BJ (cell line): Measurements from ENCODE around the gene KANK3. TPM values are rescaled to one million over a fixed set of nuclear protein-coding genes. Genes with fewer than 3 reads are reported as not detected.

Experiments used
- CTCF ChIA-PET: fragments of 350-600 bp; formaldehyde crosslinking; extraction: SDS; loops from one replicate; lab custom pipeline; 2021; ENCODE audit warnings: antibody characterized with exemption, inconsistent platforms; lab: Yijun Ruan, JAX
- POLR2A ChIA-PET: fragments of 300-600 bp; sonication (Branson Sonifier 250); formaldehyde crosslinking; extraction: SDS; loops from one replicate; lab custom pipeline; 2021; ENCODE audit warnings: antibody characterized with exemption; lab: Charles Lee
- DNase-seq: peaks from one replicate; pipeline ENCODE4 v3.0.0-alpha.2; 2011; ENCODE audit warnings: low read depth
- H3K27me3 ChIP-seq: 2 replicates; pipeline ENCODE4 v1.6.0; 2011; ENCODE audit warnings: low read length; ENCODE audit not compliant: control insufficient read depth, insufficient read depth
- H3K36me3 ChIP-seq: 2 replicates; pipeline ENCODE4 v1.5.1; 2011; ENCODE audit warnings: low read length; ENCODE audit not compliant: control insufficient read depth, insufficient read depth
- H3K4me3 ChIP-seq: 2 replicates; pipeline ENCODE4 v1.5.1; 2011; ENCODE audit warnings: low read depth, mild to moderate bottlenecking, control low read depth, low read length
- CTCF ChIP-seq: IDR thresholded peaks from 2 replicates; pipeline ENCODE4 v1.5.1; 2011; ENCODE audit warnings: low read depth, mild to moderate bottlenecking, control low read depth, inconsistent platforms, low read length, moderate library complexity; ENCODE audit not compliant: insufficient read depth
- polyA plus RNA-seq: library from polyadenylated mRNA; depleted of rRNA; stranded (reverse); fragments of >200 nt; gene quantifications from 2 replicates; pipeline ENCODE4 v1.2.3, GENCODE V29; 2011

The KANK3 gene
- polyA plus RNA-seq, 1 experiment = 0.02 TPM

GRCh38 chr19:8337728-8338127, 5.3 kb downstream of the KANK3 start:
- Histone ChIP-seq H3K4me3 (no peak overlapping the region), H3K27me3 (peaks cover 42% of the 10 kb centered on the region), H3K36me3 (no peaks in the 10 kb centered on the region)
- CTCF ChIA-PET = no interaction called here
- no peak for TF ChIP-seq CTCF
- no peak for DNase-seq
- POLR2A ChIA-PET = no interaction called here

- Histone ChIP-seq H3K27me3 (peaks cover 33% of the 10 kb centered on the region), H3K4me3 (no peak overlapping the region), H3K36me3 (no peaks in the 10 kb centered on the region)
- ChIA-PET CTCF (interaction anchor here (0.8 to 2.3 kb wide), 3 partner anchors 11 to 112 kb away, joined by 3 to 8 read pairs (median 3); no protein-coding TSS in a partner anchor), POLR2A (no interaction called here)
- no peak for DNase-seq
- TF ChIP-seq CTCF = no peak
Measured at GRCh38 chr19:8336660-8337059, 6.4 kb downstream of the KANK3 start.

- TF ChIP-seq CTCF = no peak
- no peak overlapping the region for H3K4me3 ChIP-seq
- ChIA-PET POLR2A (no interaction called here), CTCF (interaction anchor here (0.8 to 2.3 kb wide), 3 partner anchors 12 to 113 kb away, joined by 3 to 8 read pairs (median 3); no protein-coding TSS in a partner anchor)
- no peak for DNase-seq
- H3K27me3 ChIP-seq = peaks cover 34% of the 10 kb centered on the region
- no peaks in the 10 kb centered on the region for H3K36me3 ChIP-seq
Measured at GRCh38 chr19:8336072-8336569, 6.9 kb downstream of the KANK3 start.

- DNase-seq = no peak
- Histone ChIP-seq H3K36me3 (no peaks in the 10 kb centered on the region), H3K4me3 (no peak overlapping the region), H3K27me3 (peaks cover 32% of the 10 kb centered on the region)
- ChIA-PET POLR2A (no interaction called here), CTCF (interaction anchor here (0.8 to 2.3 kb wide), 5 partner anchors 12 to 34 kb away, joined by 3 to 8 read pairs (median 3); partner anchors contain the start of genes NDUFA7 and RPS28)
- TF ChIP-seq CTCF = no peak
Measured at GRCh38 chr19:8335343-8336071, 7.6 kb downstream of the KANK3 start.

GRCh38 chr19:8334458-8335342, 8.4 kb downstream of the KANK3 start:
- peaks cover 29% of the 10 kb centered on the region for H3K27me3 ChIP-seq
- no peak for TF ChIP-seq CTCF
- ChIA-PET POLR2A (interaction anchor here (0.6 kb wide), 1 partner anchor 110 kb away, joined by 3 read pairs; the partner anchor contains the start of gene HNRNPM), CTCF (interaction anchor here (0.8 to 2.3 kb wide), 8 partner anchors 13 to 211 kb away, joined by 3 to 8 read pairs (median 3); partner anchors contain the start of genes NDUFA7 and RPS28)
- no peak overlapping the region for H3K4me3 ChIP-seq
- no peak for DNase-seq
- no peaks in the 10 kb centered on the region for H3K36me3 ChIP-seq
